B cell (primary cell): ENCODE data around the gene SSX4B. TPM values are rescaled to one million over a fixed set of nuclear protein-coding genes. Genes with fewer than 3 reads are reported as not detected.

ENCODE experiments used
- ATAC-seq: fragments of 200-7000 bp; cut with Tn5 transposase; one replicate; pipeline ENCODE4 v1.10.0; 2021; ENCODE audit warnings: low read depth, mild to moderate bottlenecking, moderate number of reproducible peaks, moderate library complexity
- CTCF ChIA-PET: fragments of 350-600 bp; sonication (Branson Sonifier 250); formaldehyde crosslinking; loops from one replicate; lab custom pipeline; 2021; ENCODE audit warnings: antibody characterized with exemption, inconsistent platforms; lab: Charles Lee
- POLR2A ChIA-PET: fragments of 350-600 bp; sonication (Branson Sonifier 250); formaldehyde crosslinking; loops from one replicate; lab custom pipeline; 2021; ENCODE audit warnings: antibody characterized with exemption; lab: Charles Lee
- DNase-seq: peaks from one replicate; pipeline ENCODE4 v3.0.0; 2013
- H2AFZ ChIP-seq: 2 replicates; pipeline ENCODE4 v1.6.1; 2012; ENCODE audit warnings: mild to moderate bottlenecking, low read depth, low read length; ENCODE audit not compliant: insufficient read depth, poor library complexity, severe bottlenecking
- H3K27ac ChIP-seq, 2 donors: 1 replicate in 1 of 2; 2 replicates in 1 of 2; pipeline ENCODE4 v1.5.1; 2012 to 2013; ENCODE audit warnings: low read length in 2 of 2, mild to moderate bottlenecking in 2 of 2, moderate library complexity in 1 of 2
- H3K27me3 ChIP-seq, 4 experiments: fragments of 200-600 bp in 1 of 4; sonication (generic) in 1 of 4; replicated peaks in 1 of 4; 1 replicate in 2 of 4; 2 replicates in 2 of 4; pipeline versions ENCODE4 v1.6.1 to v1.7.0; 2013 to 2016; ENCODE audit warnings: low read length in 3 of 4, mild to moderate bottlenecking in 2 of 4, mixed read lengths in 1 of 4, moderate library complexity in 1 of 4; ENCODE audit not compliant: insufficient read depth in 4 of 4, control insufficient read depth in 3 of 4; ENCODE audit errors: control extremely low read depth in 1 of 4
- H3K36me3 ChIP-seq, 2 experiments: replicated peaks in 1 of 2; 1 replicate in 1 of 2; 2 replicates in 1 of 2; pipeline versions ENCODE4 v1.6.1 to v1.7.1; 2013; ENCODE audit warnings: low read length in 1 of 2; ENCODE audit not compliant: insufficient read depth in 2 of 2, control insufficient read depth in 1 of 2; ENCODE audit errors: control extremely low read depth in 1 of 2, extremely low read depth in 1 of 2
- H3K4me1 ChIP-seq, 2 donors: fragments of 200-600 bp in 1 of 2; sonication (generic) in 1 of 2; 1 replicate in 1 of 2; 2 replicates in 1 of 2; pipeline versions ENCODE4 v1.5.1 to v1.6.1; 2013 to 2017; ENCODE audit warnings: low read length in 2 of 2; ENCODE audit not compliant: control insufficient read depth in 2 of 2, insufficient read depth in 2 of 2
- H3K4me2 ChIP-seq: replicated peaks from 2 replicates; pipeline ENCODE3; 2012; ENCODE audit warnings: mild to moderate bottlenecking, low read depth, low read length; ENCODE audit not compliant: poor library complexity, severe bottlenecking
- H3K4me3 ChIP-seq, 5 experiments: fragments of 200-600 bp in 1 of 5; sonication (generic) in 1 of 5; 1 replicate in 3 of 5; 2 replicates in 2 of 5; pipeline versions ENCODE4 v1.5.1 to v1.7.0; 2011 to 2016; ENCODE audit warnings: low read length in 4 of 5, mild to moderate bottlenecking in 4 of 5, low read depth in 2 of 5, control low read depth in 1 of 5, moderate library complexity in 1 of 5; ENCODE audit not compliant: insufficient read depth in 1 of 5; ENCODE audit errors: control extremely low read depth in 1 of 5, extremely low read depth in 1 of 5
- H3K79me2 ChIP-seq: fragments of 200-600 bp; sonication (generic); one replicate; pipeline ENCODE4 v1.6.0; 2016; ENCODE audit warnings: low read length; ENCODE audit not compliant: control insufficient read depth, insufficient read depth
- H3K9ac ChIP-seq: fragments of 200-600 bp; sonication (generic); 2 replicates; pipeline ENCODE4 v1.6.1; 2017; ENCODE audit warnings: mild to moderate bottlenecking, low read length, moderate library complexity
- H3K9me3 ChIP-seq, 3 donors: one replicate each; pipeline versions ENCODE4 v1.6.1 to v1.7.1; 2013; ENCODE audit warnings: low read length in 2 of 3; ENCODE audit not compliant: control insufficient read depth in 2 of 3, insufficient read depth in 1 of 3; ENCODE audit errors: control extremely low read depth in 1 of 3
- H4K20me1 ChIP-seq: 2 replicates; pipeline ENCODE4 v1.6.0; 2012; ENCODE audit warnings: mild to moderate bottlenecking, low read length; ENCODE audit not compliant: insufficient read depth, control insufficient read depth, poor library complexity, severe bottlenecking
- H3K27ac Mint-ChIP-seq: one replicate; pipeline ENCODE4 v1.8.0; 2021; ENCODE audit warnings: mixed read lengths
- H3K27me3 Mint-ChIP-seq: one replicate; pipeline ENCODE4 v1.8.0; 2021; ENCODE audit warnings: mixed read lengths
- H3K4me1 Mint-ChIP-seq: one replicate; pipeline ENCODE4 v1.8.0; 2021; ENCODE audit warnings: mixed read lengths
- H3K4me3 Mint-ChIP-seq: one replicate; pipeline ENCODE4 v1.8.0; 2021; ENCODE audit warnings: mixed read lengths
- H3K9me3 Mint-ChIP-seq: one replicate; pipeline ENCODE4 v1.8.0; 2022; ENCODE audit warnings: mixed read lengths; ENCODE audit not compliant: insufficient read depth
- CTCF ChIP-seq: fragments of 200-600 bp; IDR thresholded peaks from one replicate; pipeline ENCODE4 v1.8.0; 2022; ENCODE audit warnings: antibody characterized with exemption, mild to moderate bottlenecking
- EZH2 ChIP-seq: IDR thresholded peaks from 2 replicates; pipeline ENCODE4 v1.6.1; 2012; ENCODE audit warnings: borderline replicate concordance, low read depth, mild to moderate bottlenecking, moderate library complexity, low read length; ENCODE audit not compliant: insufficient read depth, poor library complexity, severe bottlenecking
- WGBS: methylation state at CpG from one replicate; pipeline ENCODE4 v1.1.5; 2013; ENCODE audit warnings: missing lambda C conversion rate; ENCODE audit not compliant: insufficient coverage; 5-methylcytosine and 5-hydroxymethylcytosine counted together
- intact Hi-C: fragments of 100-400 bp; cut with micrococcal nuclease; formaldehyde crosslinking; loops from one replicate; pipeline ENCODE4 v1.10.0; 2022
- polyA plus RNA-seq: library from polyadenylated mRNA; depleted of rRNA; stranded (reverse); fragments of >200 nt; gene quantifications from 2 replicates; pipeline ENCODE4 v1.2.3, GENCODE V29; 2012
- total RNA-seq, 2 donors: library from RNA; stranded (reverse); fragments of 120-200 nt in 1 of 2; gene quantifications; 1 replicate in 1 of 2; 2 replicates in 1 of 2; pipeline versions ENCODE4 v1.2.3 to v1.2.4, GENCODE V29; 2013 to 2022

The SSX4B gene
- total and polyA plus RNA-seq, 2 donors (not counting 1 experiment from before 2014, with no cell fraction given) = not detected

GRCh38 chrX:48460031-48460430, 48.3 kb upstream of the SSX4B start:
- no peaks in the 10 kb centered on the region for H3K9me3 Mint-ChIP-seq
- Histone ChIP-seq H4K20me1 (no peaks in the 10 kb centered on the region), H3K36me3 (no peaks in the 10 kb centered on the region), H3K79me2 (no peaks in the 10 kb centered on the region), H3K9ac (no peak overlapping the region), H3K4me3 (no peak overlapping the region), H3K27ac (no peak overlapping the region), H2AFZ (no peak overlapping the region), H3K4me2 (no peak overlapping the region), H3K4me1 (no peaks in the 10 kb centered on the region), H3K27me3 (no peaks in the 10 kb centered on the region), H3K9me3 (no peaks in the 10 kb centered on the region)
- no peak for ATAC-seq
- H3K27ac Mint-ChIP-seq = no peak overlapping the region
- 92% methylated on average over 2 of the region's 3 CpGs for WGBS
- DNase-seq = no peak
- TF ChIP-seq EZH2 (no peak), CTCF (no peak)
- intact Hi-C loops = no loop called here
- no peak overlapping the region for H3K4me3 Mint-ChIP-seq
- H3K4me1 Mint-ChIP-seq = no peaks in the 10 kb centered on the region
- H3K27me3 Mint-ChIP-seq = no peaks in the 10 kb centered on the region
- CTCF ChIA-PET = no interaction called here
- POLR2A ChIA-PET = no interaction called here

DNA sequence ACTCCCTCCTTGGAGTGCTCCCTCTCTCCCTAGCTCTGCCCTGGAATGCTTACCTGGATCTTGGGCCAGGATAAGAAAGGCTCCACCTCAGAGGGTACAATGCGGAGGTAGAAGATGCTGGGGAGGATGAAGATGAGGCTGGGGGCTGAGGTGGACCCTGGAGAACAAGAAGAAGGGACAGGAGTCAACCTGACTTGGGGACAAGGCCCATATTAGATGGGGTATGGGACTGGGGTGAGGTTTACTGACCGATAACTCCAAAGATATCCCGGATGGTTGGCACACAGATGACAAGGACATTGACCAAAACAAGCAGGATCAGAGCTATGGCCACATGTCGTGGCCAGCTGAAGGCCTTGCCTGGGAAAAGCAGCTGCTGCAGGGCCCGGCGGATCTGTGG, 47.7 kb upstream of the SSX4B start:
- Histone ChIP-seq H3K9ac (no peak overlapping the region), H3K27ac (no peak overlapping the region), H3K79me2 (no peaks in the 10 kb centered on the region), H4K20me1 (no peaks in the 10 kb centered on the region), H3K4me1 (no peaks in the 10 kb centered on the region), H3K4me2 (no peak overlapping the region), H3K36me3 (no peaks in the 10 kb centered on the region), H3K4me3 (no peak overlapping the region), H3K9me3 (no peaks in the 10 kb centered on the region), H3K27me3 (no peaks in the 10 kb centered on the region), H2AFZ (no peak overlapping the region)
- Mint-ChIP-seq H3K4me3 (no peak overlapping the region), H3K9me3 (no peaks in the 10 kb centered on the region), H3K27ac (no peak overlapping the region), H3K4me1 (no peaks in the 10 kb centered on the region), H3K27me3 (no peaks in the 10 kb centered on the region)
- TF ChIP-seq CTCF = no peak
- no peak for TF ChIP-seq EZH2
- ChIA-PET CTCF (no interaction called here), POLR2A (no interaction called here)
- DNase-seq (no peak), ATAC-seq (no peak)
- intact Hi-C loops = no loop called here
- 100% methylated on average over 2 of the region's 6 CpGs for WGBS
